GM03348 (cell line): ENCODE data around the gene YES1.
"Not testable (repeated sequence)": the region's sequence is repeated elsewhere in the genome, so short reads cannot be mapped to it uniquely, and the experiment has no call there.

Experiments used
- DNase-seq: peaks from one replicate; pipeline ENCODE4 v3.0.0; 2012; ENCODE audit warnings: low spot score

The YES1 gene

DNA sequence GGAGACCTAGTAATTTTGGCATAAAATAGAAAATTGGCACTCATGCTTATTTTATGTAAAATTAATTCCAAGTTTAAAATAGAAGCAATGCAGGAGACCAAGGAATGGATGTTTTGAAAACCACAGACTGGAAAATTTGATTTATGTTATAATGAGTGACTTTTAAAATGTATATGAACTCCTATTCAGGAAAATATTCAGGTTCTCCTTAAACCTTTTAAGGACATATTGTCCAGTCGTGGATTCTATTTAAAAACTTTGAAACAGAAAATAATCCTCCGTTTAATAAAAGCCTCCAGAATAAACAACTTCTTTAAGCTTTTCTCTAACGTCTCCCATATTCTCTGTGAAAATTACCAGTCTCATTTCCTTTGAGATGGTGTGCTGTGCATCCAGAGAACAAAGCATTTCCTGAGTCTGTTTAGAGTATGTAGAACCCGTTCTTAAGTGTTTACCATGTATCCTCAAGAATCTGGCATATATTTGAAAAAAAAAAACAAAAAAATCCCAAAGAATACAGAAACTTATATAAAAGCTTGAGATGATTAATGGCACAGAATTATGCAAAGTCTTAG is 8.6 kb upstream of the YES1 start:
- DNase-seq = no peak

DNA sequence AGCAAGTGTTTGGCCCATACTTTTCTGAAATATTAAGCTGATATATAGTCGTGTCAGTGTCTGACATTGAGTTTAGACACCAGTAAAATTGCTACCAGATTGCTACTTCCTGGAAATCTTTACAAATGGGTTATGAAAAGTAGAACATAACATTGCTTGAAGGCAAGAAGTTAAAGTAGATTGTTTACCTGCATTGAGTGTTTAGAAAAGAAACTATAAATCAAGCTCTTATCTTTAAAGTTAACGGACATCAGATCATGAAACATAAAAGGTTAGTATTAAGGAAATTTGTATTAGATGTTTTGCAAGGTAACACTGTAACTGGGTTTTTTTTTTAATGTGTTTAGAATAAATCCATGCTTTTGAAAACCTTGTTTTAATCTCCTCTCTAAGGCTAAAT is 4.8 kb upstream of the YES1 start:
- DNase-seq = no peak

DNA sequence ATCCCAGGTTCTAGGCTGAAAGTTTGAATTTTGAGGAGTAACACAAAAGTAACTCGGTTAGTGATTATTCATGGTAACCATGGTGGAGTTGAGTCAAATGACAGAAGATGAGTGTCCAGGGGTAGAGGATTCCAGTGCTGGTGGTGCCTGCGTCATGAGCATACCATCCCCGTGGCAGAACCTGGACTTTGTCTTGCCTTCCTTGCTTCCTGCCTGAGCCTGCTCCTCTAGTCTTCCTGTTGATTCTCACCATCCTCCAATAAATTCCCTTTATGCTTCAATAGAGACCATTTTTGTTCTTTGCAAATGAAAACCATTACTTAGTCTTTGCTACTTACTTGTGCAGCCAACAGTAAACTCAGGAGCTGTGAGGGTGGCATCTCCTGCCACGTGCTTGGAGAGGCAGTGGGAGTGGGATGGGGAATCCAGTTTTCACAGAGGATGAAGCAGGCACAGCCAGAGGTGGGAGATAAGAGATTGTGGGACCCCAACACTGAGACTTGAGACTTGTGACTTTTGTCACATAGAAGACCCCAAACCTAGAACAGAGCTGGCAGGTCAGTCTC is 4.1 kb upstream of the YES1 start:
- DNase-seq = no peak

DNA sequence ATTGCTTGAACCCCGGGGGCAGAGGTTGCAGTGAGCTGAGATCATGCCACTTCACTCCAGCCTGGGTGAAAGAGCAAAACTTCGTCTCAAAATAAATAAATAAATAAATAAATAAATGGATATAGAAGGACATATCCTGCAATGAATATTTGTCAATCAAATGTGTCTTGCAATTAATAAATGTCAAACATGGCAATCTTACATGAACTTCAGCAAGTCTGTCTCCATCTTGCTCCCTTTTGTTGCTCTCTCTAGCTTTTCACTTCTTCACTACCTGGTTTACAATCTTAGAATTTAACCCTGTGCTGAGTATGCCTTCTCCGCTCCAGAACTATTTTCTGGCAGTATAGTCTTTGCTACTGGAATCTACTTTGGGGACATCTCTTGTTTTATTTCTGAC is 3.3 kb upstream of the YES1 start:
- DNase-seq = no peak

DNA sequence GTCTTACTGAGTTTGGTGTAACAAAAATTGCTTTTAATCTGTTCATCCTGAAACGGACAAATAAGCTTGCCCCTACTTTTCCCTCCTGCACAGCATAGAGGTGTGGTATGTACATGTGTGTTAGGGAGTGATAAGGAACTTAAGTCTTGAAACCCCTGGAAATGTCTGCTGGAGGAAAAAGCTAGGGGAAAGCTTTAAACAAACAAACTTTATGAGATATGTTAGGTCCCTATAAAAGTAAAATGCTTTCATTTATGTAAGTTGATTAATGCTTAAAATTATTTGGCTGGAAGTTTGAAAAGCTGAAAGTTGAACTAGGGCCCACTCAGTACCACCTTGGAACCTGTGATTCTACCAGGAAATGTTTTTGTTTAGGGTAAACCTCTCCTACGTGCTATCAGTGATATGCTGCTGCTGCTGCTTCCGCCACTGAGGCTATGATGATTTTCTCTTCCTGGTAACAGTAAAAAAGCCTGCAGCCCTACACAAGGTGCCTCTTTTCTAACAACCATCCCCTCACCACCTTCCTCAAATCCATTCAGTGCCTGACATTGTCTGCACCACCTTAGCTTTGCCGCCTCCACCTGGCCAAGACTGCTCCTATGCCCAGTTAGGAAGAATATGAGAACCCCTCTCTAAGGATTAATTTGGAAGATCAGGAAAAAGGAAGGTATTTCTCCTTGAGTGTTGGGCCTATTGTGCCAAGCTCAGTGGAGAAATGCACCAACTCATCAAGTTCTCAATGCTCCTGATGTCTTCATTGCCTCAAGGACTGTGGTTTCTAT is 2.5 kb upstream of the YES1 start:
- no peak for DNase-seq

DNA sequence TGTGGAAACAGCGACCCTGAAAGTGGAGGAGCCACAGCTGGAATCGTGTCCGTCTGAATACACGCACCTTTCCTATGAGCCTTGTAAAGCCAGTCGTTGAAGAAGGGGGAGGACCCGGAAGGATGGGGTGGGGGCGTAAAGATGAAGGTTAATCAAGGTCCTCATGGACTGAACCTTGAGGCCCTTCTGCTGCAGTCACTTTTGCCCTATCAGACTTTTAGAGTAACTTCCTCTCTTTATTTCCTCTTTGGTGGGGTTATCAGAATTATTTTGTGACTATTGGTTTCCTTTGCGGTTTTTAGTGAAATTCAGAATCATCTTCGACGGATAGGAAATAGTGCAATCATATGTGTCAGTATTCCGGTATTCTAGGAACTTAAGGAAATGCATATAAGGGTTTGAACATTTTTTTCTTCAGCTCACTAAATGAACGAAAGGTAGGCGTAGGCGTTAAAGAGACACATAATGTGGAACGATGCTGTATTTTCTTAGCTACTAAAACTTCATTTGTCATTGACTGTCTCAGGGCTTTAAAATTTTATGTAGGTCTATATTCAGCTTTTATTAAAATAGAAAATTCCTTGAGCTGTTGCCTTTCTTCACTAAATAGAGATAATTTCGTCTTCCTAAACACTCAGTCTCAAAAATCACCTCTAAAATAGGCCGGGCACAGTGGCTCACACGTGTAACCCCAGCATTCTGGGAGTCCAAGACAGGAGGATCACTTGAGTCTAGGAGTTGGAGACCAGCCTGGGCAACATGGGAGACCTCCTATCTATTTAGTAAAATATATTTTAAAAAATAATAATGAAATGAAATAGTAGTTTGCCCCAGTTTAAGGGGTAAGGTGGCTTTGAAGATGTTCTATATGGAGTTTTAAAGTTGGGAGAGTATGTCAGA is 1.4 kb upstream of the YES1 start:
- no peak for DNase-seq

DNA sequence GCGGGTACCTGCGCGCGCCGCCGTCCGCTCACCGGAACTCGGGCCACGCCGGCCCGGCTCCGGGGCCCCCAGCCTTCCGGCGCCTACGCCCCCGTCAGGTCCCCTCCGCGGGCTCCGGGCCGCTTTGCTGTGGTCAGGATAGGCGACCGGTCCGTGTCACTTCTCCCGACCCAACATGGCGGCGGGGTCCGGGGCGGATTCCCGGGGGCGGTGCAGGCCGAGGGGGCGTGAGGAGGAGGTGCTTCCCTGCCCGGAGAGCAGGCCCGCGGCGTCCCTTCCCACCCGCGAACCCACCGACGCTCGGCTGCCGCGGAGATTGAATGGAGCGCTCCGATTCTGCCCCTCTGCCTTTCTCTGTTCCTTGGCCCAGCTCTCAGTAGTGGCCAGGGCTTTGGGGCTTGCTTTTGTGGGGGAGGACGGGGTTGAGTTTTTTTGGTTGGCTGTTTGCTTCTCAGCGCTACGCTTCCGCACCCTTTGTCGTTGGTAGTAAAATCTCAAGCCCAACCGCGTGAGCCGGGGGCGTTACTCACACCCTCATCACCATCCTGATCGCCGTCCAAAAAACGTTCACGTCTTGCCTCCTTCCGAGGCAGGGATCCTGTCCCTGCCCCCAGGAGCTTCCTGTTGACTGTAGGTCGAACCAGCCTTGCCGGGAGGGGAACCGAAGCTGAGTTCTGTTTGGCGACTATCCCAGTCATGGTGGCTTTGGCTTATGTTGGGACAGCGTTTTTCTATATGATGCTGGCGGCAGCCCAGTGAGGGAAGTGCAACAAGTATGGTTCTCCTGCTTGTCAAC is 532 bp upstream of the YES1 start:
- DNase-seq = peak; percentile 92

DNA sequence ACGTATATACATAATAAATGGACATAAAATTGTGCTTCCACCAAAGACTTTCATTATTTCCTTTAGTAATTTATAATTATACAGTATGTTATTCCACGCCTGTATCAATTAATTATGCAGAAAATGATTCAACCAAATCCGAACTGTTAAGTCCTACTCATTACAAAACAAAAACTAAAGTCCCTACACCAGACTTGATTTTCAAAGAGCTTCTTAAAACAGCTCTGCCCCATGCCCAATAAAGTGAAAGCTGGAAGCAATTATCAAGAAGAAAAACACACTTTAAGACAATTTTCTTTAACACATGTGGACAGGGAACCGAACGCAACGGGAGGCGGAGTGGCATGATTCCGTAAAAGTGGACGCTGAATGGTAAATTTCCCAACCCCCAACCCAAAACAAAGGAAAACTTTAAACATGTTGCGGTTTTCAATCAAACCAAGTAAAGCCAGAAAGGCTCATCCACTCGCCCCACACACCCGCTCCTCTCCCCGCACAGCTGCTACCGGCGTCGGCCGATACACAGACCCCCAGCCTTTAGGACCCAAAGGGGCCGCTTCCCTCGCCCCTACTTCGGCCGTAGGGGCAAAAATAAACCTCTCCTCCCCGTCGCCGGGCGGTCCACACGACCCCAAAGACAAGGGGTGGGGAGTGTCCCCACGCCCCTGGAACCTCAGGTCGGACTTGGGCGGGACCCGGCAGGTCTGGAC is 705 bp downstream of the YES1 start:
- peak; percentile 29 for DNase-seq

DNA sequence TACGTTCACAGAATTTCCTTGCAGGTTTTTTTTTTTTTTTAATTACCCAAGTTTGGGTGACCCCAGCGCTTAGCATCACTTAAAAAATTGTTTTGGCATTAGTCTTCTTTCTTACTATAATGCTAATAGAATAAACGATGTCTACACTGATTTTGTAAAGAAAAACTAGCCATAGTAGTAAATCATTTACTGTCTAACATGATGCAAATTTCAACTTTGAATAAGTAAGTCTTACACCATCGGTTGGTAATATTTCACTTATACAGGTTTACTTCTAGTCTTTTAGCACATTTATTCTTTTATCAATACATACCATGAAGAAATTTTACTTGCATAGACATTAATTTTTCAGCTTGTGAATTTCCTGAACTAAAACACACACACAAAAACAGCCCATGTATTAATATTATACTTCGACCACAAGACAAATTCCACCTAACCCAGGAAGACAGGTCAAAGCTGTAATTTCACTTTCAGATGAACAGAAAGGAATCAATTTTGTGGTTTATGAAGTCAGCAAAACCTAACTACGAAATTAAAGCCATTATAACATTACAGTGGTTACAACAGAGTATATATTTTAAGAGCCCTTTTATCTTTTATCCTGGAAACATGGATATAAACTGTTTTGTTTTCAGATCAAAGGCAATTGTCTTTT is 1.9 kb downstream of the YES1 start:
- DNase-seq = no peak

DNA sequence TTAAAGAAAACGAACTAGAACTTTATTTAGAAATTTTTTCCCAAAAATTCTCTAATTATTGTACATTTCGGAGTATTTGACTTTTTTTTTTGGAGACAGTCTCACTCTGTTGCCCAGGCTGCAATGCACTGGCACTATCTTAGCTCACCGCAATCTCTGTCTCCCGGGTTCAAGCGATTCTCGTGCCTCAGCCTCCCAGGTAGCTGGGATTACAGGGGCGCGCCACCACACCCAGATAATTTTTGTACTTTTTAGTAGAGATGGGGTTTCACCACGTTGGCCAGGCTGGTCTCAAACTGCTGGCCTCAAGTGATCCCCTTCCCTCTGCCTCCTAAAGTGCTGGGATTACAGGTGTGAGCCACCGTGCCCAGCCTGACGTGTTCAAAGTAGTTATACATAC is 2.8 kb downstream of the YES1 start:
- DNase-seq = not testable (repeated sequence)

DNA sequence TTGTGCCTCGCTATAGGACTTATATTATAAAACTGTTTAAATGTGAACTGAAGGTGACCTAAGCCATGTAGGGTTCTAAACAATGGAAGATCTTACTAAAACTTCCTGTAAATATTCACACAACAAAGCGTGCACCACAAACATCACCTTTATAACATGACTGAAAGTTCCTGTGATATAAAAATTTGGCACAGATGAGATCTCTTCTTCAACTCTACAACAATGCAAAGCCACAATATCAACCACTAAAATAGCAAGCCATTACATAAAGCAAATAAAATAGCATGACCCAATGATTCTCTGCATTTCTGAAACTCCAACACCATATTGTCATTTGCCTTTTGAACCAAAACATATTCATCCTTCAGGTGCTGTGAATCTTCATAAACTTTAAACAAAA is 3.5 kb downstream of the YES1 start:
- no peak for DNase-seq

DNA sequence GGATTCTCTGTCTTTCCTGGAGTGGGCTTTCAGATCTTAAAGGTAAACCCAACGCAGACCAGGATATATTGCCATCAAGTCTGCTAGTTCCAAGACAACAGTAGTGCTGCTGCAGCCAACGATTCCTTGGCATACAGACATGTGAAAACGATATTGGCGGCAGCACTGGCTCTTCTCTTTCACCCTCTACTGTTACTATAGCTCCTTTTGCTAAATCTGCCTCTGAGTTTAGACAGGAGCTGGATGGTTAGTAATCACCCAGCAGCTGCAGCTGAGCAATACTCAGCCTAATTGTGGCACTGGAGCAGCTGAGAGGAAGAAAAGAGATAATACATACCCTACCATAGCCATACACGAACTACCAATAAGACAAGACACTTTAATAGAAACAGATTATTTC is 4.0 kb downstream of the YES1 start:
- DNase-seq = peak; percentile 33

DNA sequence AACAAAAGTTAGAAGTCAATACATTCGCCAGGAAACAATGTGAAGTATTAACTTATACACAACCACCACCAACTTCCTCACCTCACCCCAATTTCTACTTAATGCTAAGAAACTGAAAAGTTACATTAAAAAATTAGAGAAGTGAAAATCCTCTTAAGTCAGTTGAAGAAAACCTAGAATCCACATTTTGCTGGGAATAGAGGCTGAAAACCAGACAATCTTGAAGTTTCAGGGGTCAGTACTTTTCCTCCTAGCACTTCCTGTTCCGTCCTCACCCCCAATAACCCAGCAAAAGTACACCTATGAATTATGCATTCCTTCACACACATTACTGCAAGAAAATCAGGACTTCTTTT is 6.3 kb downstream of the YES1 start:
- no peak for DNase-seq

DNA sequence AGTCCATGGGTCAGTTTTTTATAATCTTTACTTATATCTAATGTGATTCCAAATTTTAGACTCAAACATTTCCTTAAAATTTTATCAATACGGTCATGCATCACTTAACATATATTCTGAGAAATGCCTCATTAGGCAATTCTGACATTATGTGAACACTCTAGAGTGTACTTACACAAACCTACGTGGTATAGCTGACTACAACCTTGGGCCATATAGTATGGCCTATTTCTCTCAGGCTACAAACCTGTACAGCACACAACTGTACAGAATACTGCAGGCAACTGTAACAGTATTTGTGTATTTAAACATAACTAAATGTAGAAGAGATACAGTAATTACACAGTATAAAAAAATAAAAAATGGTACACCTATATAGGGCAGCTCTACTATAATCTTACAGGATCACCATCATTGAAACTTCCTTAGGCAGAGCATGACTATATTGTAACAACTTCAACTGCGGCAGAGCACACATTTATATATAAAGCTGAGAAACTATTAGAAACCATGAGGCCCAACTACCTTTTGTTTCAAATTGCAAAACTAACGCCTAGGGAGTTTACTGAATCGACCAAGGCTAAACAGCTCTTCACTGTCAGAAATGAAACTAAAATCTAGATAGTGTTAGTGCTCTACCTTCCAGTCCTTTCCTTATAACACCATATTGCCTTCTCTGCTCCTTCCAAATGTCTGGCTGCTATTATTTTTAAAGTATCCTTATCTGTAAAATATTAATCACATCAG is 6.9 kb downstream of the YES1 start:
- DNase-seq = no peak

DNA sequence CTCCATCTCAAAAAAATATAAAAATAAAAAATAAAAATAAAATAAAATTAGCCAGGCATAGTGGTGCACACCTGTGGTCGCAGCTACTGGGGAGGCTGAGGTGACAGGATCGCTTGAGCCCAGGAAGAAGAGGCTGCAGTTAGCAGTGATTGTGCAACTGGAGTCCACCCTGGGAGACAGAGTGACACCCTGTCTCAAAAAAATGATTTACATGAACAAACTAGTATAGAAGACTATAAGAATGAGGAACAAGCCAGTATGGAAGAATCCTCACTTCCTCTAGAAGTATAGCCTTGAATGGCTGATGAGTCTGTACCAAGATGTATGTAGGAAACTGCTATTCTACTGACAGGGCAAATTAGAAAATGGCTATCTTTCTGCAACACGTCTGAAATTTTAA is 10.9 kb downstream of the YES1 start:
- DNase-seq = no peak

DNA sequence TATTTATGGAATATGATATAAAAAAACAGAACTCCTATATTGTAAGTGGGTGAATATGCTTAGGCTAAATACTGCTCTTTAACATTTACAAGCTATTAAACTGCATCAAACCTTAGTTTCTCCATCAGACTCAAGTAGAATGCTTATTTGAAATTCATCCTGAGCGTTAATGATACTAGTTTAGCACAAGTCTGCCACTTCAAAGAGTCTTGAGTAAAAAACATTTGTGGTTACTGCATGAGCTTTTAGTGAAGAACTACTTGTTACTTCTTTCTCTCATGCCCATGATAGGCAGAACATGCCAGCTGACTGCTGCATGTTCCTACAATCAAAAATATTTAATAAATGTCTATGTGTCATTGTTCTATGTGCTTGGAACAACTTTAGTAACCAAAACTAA is 12.1 kb downstream of the YES1 start:
- no peak for DNase-seq

DNA sequence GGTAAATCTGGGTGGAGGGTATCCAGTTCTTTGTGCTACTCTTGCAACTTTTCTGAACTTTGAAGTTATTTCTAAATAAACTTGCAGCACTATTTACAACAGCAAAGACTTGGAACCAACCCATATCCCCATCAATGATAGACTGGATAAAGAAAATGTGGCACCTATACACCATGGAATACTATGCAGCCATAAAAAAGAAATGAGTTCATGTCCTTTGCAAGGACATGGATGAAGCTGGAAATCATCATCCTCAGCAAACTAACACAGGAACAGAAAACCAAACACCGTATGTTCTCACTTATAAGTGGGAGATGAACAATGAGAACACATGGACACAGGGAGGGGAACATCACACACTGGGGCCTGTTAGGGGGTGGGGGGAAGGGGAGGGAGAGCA is 16.7 kb downstream of the YES1 start:
- DNase-seq = not testable (repeated sequence)

DNA sequence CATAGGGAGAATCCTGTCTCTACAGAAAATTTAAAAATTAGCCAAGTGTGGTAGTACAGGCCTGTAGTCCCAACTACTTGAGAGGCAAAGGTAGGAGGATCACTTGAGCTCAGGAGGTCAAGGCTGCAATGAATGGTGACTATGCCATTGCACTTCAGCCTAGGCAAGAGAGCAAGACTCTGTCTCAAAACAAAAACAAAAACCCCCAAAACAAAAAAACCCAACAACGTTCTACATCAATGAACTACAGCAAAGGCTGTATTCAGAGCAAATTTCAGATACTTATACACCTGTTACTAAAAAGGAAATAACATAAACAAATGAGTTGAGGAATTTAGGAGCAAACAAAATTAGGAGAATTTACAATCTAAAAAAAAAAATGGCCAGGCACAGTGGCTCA is 22.6 kb downstream of the YES1 start:
- DNase-seq = no peak

DNA sequence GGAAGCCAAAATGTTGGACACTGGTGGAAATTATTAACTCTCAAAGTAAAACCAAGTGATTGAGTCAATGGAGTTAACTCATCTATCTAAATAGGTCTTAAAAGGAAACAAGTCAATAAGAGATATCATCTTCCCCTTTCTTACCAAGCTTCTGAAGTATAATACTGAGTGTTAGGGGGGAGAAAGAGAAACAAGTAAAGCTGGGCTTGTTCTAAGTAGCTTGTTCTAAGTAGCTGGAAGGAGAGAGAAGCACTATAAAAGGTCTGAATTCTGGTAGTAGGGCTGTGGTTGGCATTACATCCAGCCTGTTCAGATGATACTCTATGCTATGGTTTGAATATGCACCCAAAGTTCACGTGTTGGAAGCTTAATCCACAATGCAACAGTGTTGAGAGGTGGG is 26.8 kb downstream of the YES1 start:
- no peak for DNase-seq
